ENCODE measurements around the gene GCNT2.
"Not testable (repeated sequence)": the region's sequence is repeated elsewhere in the genome, so short reads cannot be mapped to it uniquely, and the experiment has no call there.

GCNT2 gene

GRCh38 chr6:10521104-10521808, at the start of gene GCNT2:
TSS of gene GCNT2 (plus strand) at chr6:10521351. CDS start at chr6:10528912, 7,561 bp downstream.
- DNase-seq (ENCODE audit: low spot score) = no peak

GRCh38 chr6:10472634-10473033, 48.5 kb upstream of the GCNT2 start:
- DNase-seq (ENCODE audit: low spot score) = no peak

GRCh38 chr6:10478187-10479040, 42.7 kb upstream of the GCNT2 start:
- peak; percentile 54 for DNase-seq (ENCODE audit: low spot score)

- no peak for DNase-seq (ENCODE audit: low spot score)
Observed at GRCh38 chr6:10479939-10480700, 41.0 kb upstream of the GCNT2 start.

- DNase-seq (ENCODE audit: low spot score) = no peak
Observed at GRCh38 chr6:10481101-10481500, 40.0 kb upstream of the GCNT2 start.

GRCh38 chr6:10482636-10483257, 38.4 kb upstream of the GCNT2 start:
- no peak for DNase-seq (ENCODE audit: low spot score)

GRCh38 chr6:10484912-10485311, 36.2 kb upstream of the GCNT2 start:
- no peak for DNase-seq (ENCODE audit: low spot score)

GRCh38 chr6:10485406-10485805, 35.7 kb upstream of the GCNT2 start:
- DNase-seq (ENCODE audit: low spot score) = no peak

GRCh38 chr6:10486215-10486614, 34.9 kb upstream of the GCNT2 start:
- no peak for DNase-seq (ENCODE audit: low spot score)

- DNase-seq (ENCODE audit: low spot score) = not testable (repeated sequence)
Observed at GRCh38 chr6:10486944-10487588, 34.1 kb upstream of the GCNT2 start.

- no peak for DNase-seq (ENCODE audit: low spot score)
Observed at GRCh38 chr6:10487668-10488327, 33.4 kb upstream of the GCNT2 start.

GRCh38 chr6:10491463-10491862, 29.7 kb upstream of the GCNT2 start:
- DNase-seq (ENCODE audit: low spot score) = no peak

- not testable (repeated sequence) for DNase-seq (ENCODE audit: low spot score)
Observed at GRCh38 chr6:10491905-10492304, 29.2 kb upstream of the GCNT2 start.

GRCh38 chr6:10495029-10495428, 26.1 kb upstream of the GCNT2 start:
- no peak for DNase-seq (ENCODE audit: low spot score)

- no peak for DNase-seq (ENCODE audit: low spot score)
Observed at GRCh38 chr6:10505529-10505928, 15.6 kb upstream of the GCNT2 start.

- no peak for DNase-seq (ENCODE audit: low spot score)
Observed at GRCh38 chr6:10507298-10507697, 13.9 kb upstream of the GCNT2 start.

- no peak for DNase-seq (ENCODE audit: low spot score)
Observed at GRCh38 chr6:10507715-10508114, 13.4 kb upstream of the GCNT2 start.

- peak; percentile 51 for DNase-seq (ENCODE audit: low spot score)
Observed at GRCh38 chr6:10510592-10511367, 10.4 kb upstream of the GCNT2 start.

- no peak for DNase-seq (ENCODE audit: low spot score)
Observed at GRCh38 chr6:10511477-10511876, 9.7 kb upstream of the GCNT2 start.

- DNase-seq (ENCODE audit: low spot score) = no peak
Observed at GRCh38 chr6:10513544-10513943, 7.6 kb upstream of the GCNT2 start.
